ENCODE data around the gene RPS15. TPM values are rescaled to one million over a fixed set of nuclear protein-coding genes. Genes with fewer than 3 reads are reported as not detected.
"Not testable (repeated sequence)": the region's sequence is repeated elsewhere in the genome, so short reads cannot be mapped to it uniquely, and the experiment has no call there.

Gene RPS15
- total and polyA plus RNA-seq, 9 of the 15 experiments (the other 6 are each of a cell fraction or from before 2014, with no cell fraction given), result 605 to 2,791 (median 957) TPM

DNA sequence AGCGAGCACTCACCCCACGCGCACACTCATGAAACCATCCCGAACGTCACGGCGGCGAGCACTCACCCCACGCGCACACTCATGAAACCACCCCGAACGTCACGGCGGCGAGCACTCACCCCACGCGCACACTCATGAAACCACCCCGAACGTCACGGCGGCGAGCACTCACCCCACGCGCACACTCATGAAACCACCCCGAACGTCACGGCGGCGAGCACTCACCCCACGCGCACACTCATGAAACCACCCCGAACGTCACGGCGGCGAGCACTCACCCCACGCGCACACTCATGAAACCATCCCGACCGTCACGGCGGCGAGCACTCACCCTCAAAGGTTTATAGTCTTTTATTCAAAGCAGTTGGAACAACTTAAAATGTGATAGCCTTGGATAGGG is 18.1 kb upstream of the RPS15 start:
- H3K4me3 ChIP-seq; H3K27ac ChIP-seq (ENCODE audit: extremely low read depth, low read depth, low read length); H3K9ac ChIP-seq (ENCODE audit: insufficient read depth in 1 of 2, low read depth in 2 of 2, low read length in 2 of 2); H3K9me3 ChIP-seq (replicated peaks; ENCODE audit: control insufficient read depth, insufficient read depth, low read depth, low read length); intact Hi-C loops (cut with micrococcal nuclease); CTCF ChIA-PET (ENCODE audit: low intra/inter-chr PET ratio); H3K27me3 ChIP-seq (ENCODE audit: control insufficient read depth in 2 of 2, insufficient read depth in 2 of 2, low read length in 2 of 2); in situ Hi-C loops (cut with MboI); FAIRE-seq; ATAC-seq; DNase-seq (ENCODE audit: extremely low read depth in 1 of 4, low spot score in 3 of 4); H3K4me2 ChIP-seq (ENCODE audit: insufficient read depth, low read length); H2AFZ ChIP-seq (ENCODE audit: low read depth, low read length); BruUV-seq (replicated peaks): not testable (repeated sequence)
- WGBS (ENCODE audit: insufficient coverage, low coverage, missing lambda C conversion rate), result 93% methylated on average over 3 of the region's 43 CpGs
- POLR2A ChIA-PET, result interaction anchor here (0.6 kb wide), 1 partner anchor 50 kb away, joined by 3 read pairs; no protein-coding TSS in a partner anchor
- peaks cover 94% of the 10 kb centered on the region for H3K36me3 ChIP-seq (ENCODE audit: control insufficient read depth, insufficient read depth, low read length)
- H3K9me1 ChIP-seq (ENCODE audit: control insufficient read depth, insufficient read depth, low read length), result peaks cover 22% of the 10 kb centered on the region
- H3K4me1 ChIP-seq (replicated peaks in 1 of 2; ENCODE audit: control insufficient read depth in 2 of 2, insufficient read depth in 2 of 2, low read length in 2 of 2), result peaks cover 17 to 60% of the 10 kb centered on the region in 2 experiments
- peaks cover 90% of the 10 kb centered on the region for H3K79me2 ChIP-seq (ENCODE audit: control insufficient read depth, insufficient read depth, low read length)
- peaks cover 53% of the 10 kb centered on the region for H4K20me1 ChIP-seq (replicated peaks; ENCODE audit: control insufficient read depth, insufficient read depth, low read length)
- TF ChIP-seq RBM22 (IDR thresholded peaks at IDR 0.05; ENCODE audit: low read depth, low read length, poor library complexity, severe bottlenecking), result peak; percentile 67
- TF ChIP-seq POLR2G (IDR thresholded peaks at IDR 0.05; ENCODE audit: low read depth, low read length), result peak; percentile 60

DNA sequence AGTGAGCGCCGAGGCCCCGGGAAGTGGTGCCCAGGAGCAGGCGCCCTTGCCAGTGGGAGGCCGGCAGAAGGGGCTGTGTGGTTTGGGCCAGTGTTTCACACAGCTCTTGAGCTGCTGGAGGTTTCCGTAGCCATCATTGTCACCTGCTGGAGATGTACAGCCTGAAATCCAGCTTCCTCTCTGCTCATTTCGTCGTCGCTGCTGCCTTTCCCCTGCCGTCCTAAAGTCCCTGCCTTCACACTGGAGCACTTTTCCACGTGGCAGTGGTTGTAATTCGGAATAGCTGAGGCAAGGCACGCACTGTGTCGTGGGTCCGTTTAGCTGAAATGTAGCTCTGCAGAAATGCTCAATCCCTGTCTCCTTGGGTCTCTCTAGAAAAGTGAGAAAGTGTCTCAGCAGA is 17.6 kb upstream of the RPS15 start:
- in situ Hi-C loops (cut with MboI) (no loop called here), intact Hi-C loops (cut with micrococcal nuclease) (no loop called here)
- Histone ChIP-seq H3K4me1 (replicated peaks in 1 of 2; ENCODE audit: control insufficient read depth in 2 of 2, insufficient read depth in 2 of 2, low read length in 2 of 2) (peaks cover 12 to 59% of the 10 kb centered on the region in 2 experiments), H3K4me3 (no peak overlapping the region), H2AFZ (ENCODE audit: low read depth, low read length) (no peak overlapping the region), H3K36me3 (ENCODE audit: control insufficient read depth, insufficient read depth, low read length) (peaks cover 98% of the 10 kb centered on the region), H3K79me2 (ENCODE audit: control insufficient read depth, insufficient read depth, low read length) (peaks cover 90% of the 10 kb centered on the region), H4K20me1 (replicated peaks; ENCODE audit: control insufficient read depth, insufficient read depth, low read length) (peaks cover 48% of the 10 kb centered on the region), H3K9ac (ENCODE audit: insufficient read depth in 1 of 2, low read depth in 2 of 2, low read length in 2 of 2) (no peak overlapping the region), H3K4me2 (ENCODE audit: insufficient read depth, low read length) (no peak overlapping the region), H3K27me3 (ENCODE audit: control insufficient read depth in 2 of 2, insufficient read depth in 2 of 2, low read length in 2 of 2) (no peaks in the 10 kb centered on the region), H3K9me3 (replicated peaks; ENCODE audit: control insufficient read depth, insufficient read depth, low read depth, low read length) (no peaks in the 10 kb centered on the region), H3K27ac (ENCODE audit: extremely low read depth, low read depth, low read length) (no peak overlapping the region; the same call in 2 of the 3 replicates), H3K9me1 (ENCODE audit: control insufficient read depth, insufficient read depth, low read length) (peaks cover 21% of the 10 kb centered on the region)
- DNase-seq (ENCODE audit: extremely low read depth in 1 of 4, low spot score in 3 of 4), result no peak
- POLR2A ChIA-PET, result interaction anchor here (0.6 to 1.4 kb wide), 2 partner anchors 19 to 50 kb away, joined by 3 read pairs; no protein-coding TSS in a partner anchor
- 94% methylated on average over 15 of the region's 15 CpGs for WGBS (ENCODE audit: insufficient coverage, low coverage, missing lambda C conversion rate)
- CTCF ChIA-PET (ENCODE audit: low intra/inter-chr PET ratio), result no interaction called here
- ATAC-seq, result no peak
- no peak for FAIRE-seq
- BruUV-seq (replicated peaks), result no TSS peak
- no peak for TF ChIP-seq ZNF551 (CRISPR knock-in tag; IDR thresholded peaks at IDR 0.05)
- no peak for TF ChIP-seq NCOA2 (IDR thresholded peaks at IDR 0.05; ENCODE audit: partially characterized antibody in 2 of 2)
- TF ChIP-seq ESRRA (IDR thresholded peaks at IDR 0.05; ENCODE audit: borderline replicate concordance, low read depth), result no peak
- no peak for TF ChIP-seq ZNF263 (CRISPR knock-in tag; IDR thresholded peaks at IDR 0.05; ENCODE audit: borderline replicate concordance)
- TF ChIP-seq, protein P1, sequence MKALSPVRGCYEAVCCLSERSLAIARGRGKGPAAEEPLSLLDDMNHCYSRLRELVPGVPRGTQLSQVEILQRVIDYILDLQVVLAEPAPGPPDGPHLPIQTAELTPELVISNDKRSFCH (CRISPR knock-in tag; IDR thresholded peaks at IDR 0.05), result no peak
- TF ChIP-seq, protein P1 (tag; IDR thresholded peaks at IDR 0.05), result no peak
- TF ChIP-seq GABPA (tag; conservative IDR thresholded peaks at IDR 0.05; ENCODE audit: low read depth), result no peak
- TF ChIP-seq PTBP1 (IDR thresholded peaks at IDR 0.05; ENCODE audit: low read depth, low read length), result no peak
- TF ChIP-seq HCFC1 (IDR thresholded peaks at IDR 0.05; ENCODE audit: low read depth, low read length), result no peak
- TF ChIP-seq SUPT5H (IDR thresholded peaks at IDR 0.05), result peak; percentile 44
- no peak for TF ChIP-seq TSC22D4 (tag; IDR thresholded peaks at IDR 0.05)
- no peak for TF ChIP-seq HIVEP1 (CRISPR knock-in tag; IDR thresholded peaks at IDR 0.05)
- no peak for TF ChIP-seq ZNF431 (CRISPR knock-in tag; IDR thresholded peaks at IDR 0.05)
- no peak for TF ChIP-seq ASH1L (IDR thresholded peaks at IDR 0.05; ENCODE audit: borderline replicate concordance, low read depth, partially characterized antibody)
- TF ChIP-seq COPS2 (conservative IDR thresholded peaks at IDR 0.05), result no peak
- TF ChIP-seq EP400 (IDR thresholded peaks at IDR 0.05), result no peak

Data from K562 (cell line).